GM11168 (cell line): ENCODE results near the gene ZNF284.
"Not testable (repeated sequence)": the region's sequence is repeated elsewhere in the genome, so short reads cannot be mapped to it uniquely, and the experiment has no call there.

ENCODE experiments used
- in situ Hi-C: fragments of 300-500 bp; cut with MboI; formaldehyde crosslinking; loops from one replicate; pipeline ENCODE4 v1.12.0; 2022; ENCODE audit warnings: low sequenced_read_pairs; ENCODE audit not compliant: unreplicated experiment

Gene ZNF284

GRCh38 chr19:44109458-44109857 is 37.5 kb downstream of the ZNF284 start:
- in situ Hi-C loops, result no loop called here

- in situ Hi-C loops, result no loop called here
These were observed 40.0 kb downstream of the ZNF284 start for GRCh38 chr19:44111910-44112463.

- in situ Hi-C loops, result no loop called here
These were observed 40.8 kb downstream of the ZNF284 start for GRCh38 chr19:44112802-44113137.

- in situ Hi-C loops, result no loop called here
These were observed 41.3 kb downstream of the ZNF284 start, which contains the start of gene ZNF225 for GRCh38 chr19:44113138-44113783. ZNF225 (plus strand) TSS chr19:44113399; CDS start chr19:44115828, 2,429 bp downstream.

GRCh38 chr19:44113784-44114390 is 41.9 kb downstream of the ZNF284 start:
- in situ Hi-C loops, result no loop called here

GRCh38 chr19:44121162-44121561 is 49.2 kb downstream of the ZNF284 start:
- in situ Hi-C loops, result not testable (repeated sequence)

- in situ Hi-C loops, result no loop called here
These were observed 60.0 kb downstream of the ZNF284 start for GRCh38 chr19:44131955-44132354.
